ENCODE measurements around the gene BPIFA3.
"Not testable (repeated sequence)": the region's sequence is repeated elsewhere in the genome, so short reads cannot be mapped to it uniquely, and the experiment has no call there.

The BPIFA3 gene

GRCh38 chr20:33177866-33178265, 39.3 kb upstream of the BPIFA3 start:
- Histone ChIP-seq H3K4me3 (ENCODE audit: low read depth, low read length) (no peak overlapping the region), H3K36me3 (no peaks in the 10 kb centered on the region), H3K27ac (no peak overlapping the region), H3K9me3 (ENCODE audit: severe bottlenecking) (no peaks in the 10 kb centered on the region), H3K27me3 (ENCODE audit: insufficient read depth, low read depth, severe bottlenecking) (peaks cover 8% of the 10 kb centered on the region)
- no peak for DNase-seq
- TF ChIP-seq, protein P1, sequence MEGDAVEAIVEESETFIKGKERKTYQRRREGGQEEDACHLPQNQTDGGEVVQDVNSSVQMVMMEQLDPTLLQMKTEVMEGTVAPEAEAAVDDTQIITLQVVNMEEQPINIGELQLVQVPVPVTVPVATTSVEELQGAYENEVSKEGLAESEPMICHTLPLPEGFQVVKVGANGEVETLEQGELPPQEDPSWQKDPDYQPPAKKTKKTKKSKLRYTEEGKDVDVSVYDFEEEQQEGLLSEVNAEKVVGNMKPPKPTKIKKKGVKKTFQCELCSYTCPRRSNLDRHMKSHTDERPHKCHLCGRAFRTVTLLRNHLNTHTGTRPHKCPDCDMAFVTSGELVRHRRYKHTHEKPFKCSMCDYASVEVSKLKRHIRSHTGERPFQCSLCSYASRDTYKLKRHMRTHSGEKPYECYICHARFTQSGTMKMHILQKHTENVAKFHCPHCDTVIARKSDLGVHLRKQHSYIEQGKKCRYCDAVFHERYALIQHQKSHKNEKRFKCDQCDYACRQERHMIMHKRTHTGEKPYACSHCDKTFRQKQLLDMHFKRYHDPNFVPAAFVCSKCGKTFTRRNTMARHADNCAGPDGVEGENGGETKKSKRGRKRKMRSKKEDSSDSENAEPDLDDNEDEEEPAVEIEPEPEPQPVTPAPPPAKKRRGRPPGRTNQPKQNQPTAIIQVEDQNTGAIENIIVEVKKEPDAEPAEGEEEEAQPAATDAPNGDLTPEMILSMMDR (IDR thresholded peaks at IDR 0.05; ENCODE audit: low read depth, low read length) = no peak

DNA sequence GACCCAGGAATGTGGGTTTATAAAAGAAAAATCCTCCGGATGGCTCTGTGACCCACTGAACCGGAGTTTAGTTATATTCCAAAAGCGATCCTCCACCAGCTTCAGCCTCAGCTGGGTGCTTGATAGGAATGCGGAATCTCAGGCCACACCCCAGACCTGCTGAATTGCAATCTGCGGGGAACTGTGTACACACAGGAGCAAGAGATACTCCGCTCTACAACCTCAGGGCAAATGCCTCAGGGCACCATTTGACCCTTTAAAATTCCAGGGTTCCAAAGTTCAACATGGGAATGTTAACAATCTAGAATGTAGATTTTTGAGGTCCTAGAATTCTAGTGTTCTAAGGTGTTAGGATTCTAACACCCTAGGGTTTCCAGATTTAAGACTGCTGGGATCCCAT, 38.4 kb upstream of the BPIFA3 start:
- H3K27ac ChIP-seq = no peak overlapping the region
- H3K36me3 ChIP-seq = no peaks in the 10 kb centered on the region
- no peak overlapping the region for H3K4me3 ChIP-seq (ENCODE audit: low read depth, low read length)
- TF ChIP-seq, protein P1 (IDR thresholded peaks at IDR 0.05; ENCODE audit: low read depth, low read length) = no peak
- no peaks in the 10 kb centered on the region for H3K9me3 ChIP-seq (ENCODE audit: severe bottlenecking)
- peaks cover 8% of the 10 kb centered on the region for H3K27me3 ChIP-seq (ENCODE audit: insufficient read depth, low read depth, severe bottlenecking)
- no peak for DNase-seq

GRCh38 chr20:33180169-33180568, 37.0 kb upstream of the BPIFA3 start:
- DNase-seq = no peak
- H3K36me3 ChIP-seq = no peaks in the 10 kb centered on the region
- TF ChIP-seq, protein P1 (IDR thresholded peaks at IDR 0.05; ENCODE audit: low read depth, low read length) = no peak
- peaks cover 8% of the 10 kb centered on the region for H3K27me3 ChIP-seq (ENCODE audit: insufficient read depth, low read depth, severe bottlenecking)
- H3K4me3 ChIP-seq (ENCODE audit: low read depth, low read length) = no peak overlapping the region
- no peak overlapping the region for H3K27ac ChIP-seq
- no peaks in the 10 kb centered on the region for H3K9me3 ChIP-seq (ENCODE audit: severe bottlenecking)

GRCh38 chr20:33181482-33182093, 35.6 kb upstream of the BPIFA3 start:
- DNase-seq = no peak
- TF ChIP-seq, protein P1 (IDR thresholded peaks at IDR 0.05; ENCODE audit: low read depth, low read length) = peak; percentile 62
- no peaks in the 10 kb centered on the region for H3K36me3 ChIP-seq

GRCh38 chr20:33183312-33183711, 33.8 kb upstream of the BPIFA3 start:
- Histone ChIP-seq H3K27ac (no peak overlapping the region), H3K27me3 (ENCODE audit: insufficient read depth, low read depth, severe bottlenecking) (no peaks in the 10 kb centered on the region), H3K36me3 (no peaks in the 10 kb centered on the region), H3K4me3 (ENCODE audit: low read depth, low read length) (no peak overlapping the region), H3K9me3 (ENCODE audit: severe bottlenecking) (no peaks in the 10 kb centered on the region)
- DNase-seq = no peak
- TF ChIP-seq, protein P1 (IDR thresholded peaks at IDR 0.05; ENCODE audit: low read depth, low read length) = no peak

More at GRCh38 chr20:33181482-33182093, 35.6 kb upstream of the BPIFA3 start:
- no peaks in the 10 kb centered on the region for H3K9me3 ChIP-seq (ENCODE audit: severe bottlenecking)
- H3K27me3 ChIP-seq (ENCODE audit: insufficient read depth, low read depth, severe bottlenecking) = peaks cover 8% of the 10 kb centered on the region
- no peak overlapping the region for H3K27ac ChIP-seq
- H3K4me3 ChIP-seq (ENCODE audit: low read depth, low read length) = no peak overlapping the region

- not testable (repeated sequence) for DNase-seq, H3K36me3 ChIP-seq
Measured at GRCh38 chr20:33185031-33185590, 32.0 kb upstream of the BPIFA3 start.

More at GRCh38 chr20:33185031-33185590, 32.0 kb upstream of the BPIFA3 start:
- not testable (repeated sequence) for H3K27me3 ChIP-seq (ENCODE audit: insufficient read depth, low read depth, severe bottlenecking); H3K4me3 ChIP-seq (ENCODE audit: low read depth, low read length); H3K27ac ChIP-seq; H3K9me3 ChIP-seq (ENCODE audit: severe bottlenecking)

Data from WERI-Rb-1 (cell line).